Measurements from ENCODE around the gene ANGPTL2.

The ANGPTL2 gene

DNA sequence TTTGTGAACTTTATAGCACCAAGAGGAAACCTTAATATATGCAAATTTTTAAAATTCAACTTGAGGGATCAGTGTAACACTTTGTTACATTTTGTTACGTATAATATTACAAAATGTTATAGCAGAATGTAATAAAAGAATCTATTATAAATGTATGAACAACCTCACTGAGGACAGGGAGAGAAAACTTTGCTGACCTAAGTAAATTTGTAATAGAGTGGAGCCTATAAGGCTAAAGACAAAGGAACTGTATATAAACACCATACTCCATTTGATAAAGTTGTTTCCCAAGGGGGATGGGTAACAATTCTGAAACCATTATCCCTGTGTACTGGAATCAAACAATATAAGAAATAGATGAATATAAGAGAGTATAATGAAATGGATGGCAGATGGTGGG, 77.3 kb downstream of the ANGPTL2 start:
- no peak for DNase-seq

DNA sequence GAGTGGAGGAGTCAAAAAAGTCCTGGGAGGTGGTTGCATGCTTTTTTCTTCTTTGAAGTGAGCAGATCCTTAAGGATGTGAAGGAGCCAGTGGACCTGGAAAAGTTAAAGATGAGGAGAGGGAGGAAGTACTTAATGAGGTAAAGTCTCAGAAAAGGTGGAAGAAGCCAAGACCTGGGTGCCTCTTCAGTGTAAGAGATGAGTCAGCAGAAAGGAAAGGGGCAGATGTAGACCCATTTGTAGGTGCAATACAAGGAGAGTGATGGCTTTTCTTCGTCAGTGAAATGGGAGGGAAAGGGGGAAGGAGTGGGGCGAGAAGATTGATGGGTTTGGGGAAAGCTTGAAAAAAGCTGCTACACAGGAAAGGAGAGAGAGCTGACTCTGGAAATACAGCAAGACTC, 82.9 kb downstream of the ANGPTL2 start:
- no peak for DNase-seq

- DNase-seq = no peak
Observed at GRCh38 chr9:127038531-127038930, 83.9 kb downstream of the ANGPTL2 start.
